Activated T-cell treated with anti-CD3 and anti-CD28 coated beads for 24 hours (primary cell): ENCODE data around the gene MAPK6.

ENCODE experiments used
- DNase-seq: peaks from one replicate; pipeline ENCODE4 v3.0.0-alpha.2; 2020; ENCODE audit warnings: low read depth

Gene MAPK6

DNA sequence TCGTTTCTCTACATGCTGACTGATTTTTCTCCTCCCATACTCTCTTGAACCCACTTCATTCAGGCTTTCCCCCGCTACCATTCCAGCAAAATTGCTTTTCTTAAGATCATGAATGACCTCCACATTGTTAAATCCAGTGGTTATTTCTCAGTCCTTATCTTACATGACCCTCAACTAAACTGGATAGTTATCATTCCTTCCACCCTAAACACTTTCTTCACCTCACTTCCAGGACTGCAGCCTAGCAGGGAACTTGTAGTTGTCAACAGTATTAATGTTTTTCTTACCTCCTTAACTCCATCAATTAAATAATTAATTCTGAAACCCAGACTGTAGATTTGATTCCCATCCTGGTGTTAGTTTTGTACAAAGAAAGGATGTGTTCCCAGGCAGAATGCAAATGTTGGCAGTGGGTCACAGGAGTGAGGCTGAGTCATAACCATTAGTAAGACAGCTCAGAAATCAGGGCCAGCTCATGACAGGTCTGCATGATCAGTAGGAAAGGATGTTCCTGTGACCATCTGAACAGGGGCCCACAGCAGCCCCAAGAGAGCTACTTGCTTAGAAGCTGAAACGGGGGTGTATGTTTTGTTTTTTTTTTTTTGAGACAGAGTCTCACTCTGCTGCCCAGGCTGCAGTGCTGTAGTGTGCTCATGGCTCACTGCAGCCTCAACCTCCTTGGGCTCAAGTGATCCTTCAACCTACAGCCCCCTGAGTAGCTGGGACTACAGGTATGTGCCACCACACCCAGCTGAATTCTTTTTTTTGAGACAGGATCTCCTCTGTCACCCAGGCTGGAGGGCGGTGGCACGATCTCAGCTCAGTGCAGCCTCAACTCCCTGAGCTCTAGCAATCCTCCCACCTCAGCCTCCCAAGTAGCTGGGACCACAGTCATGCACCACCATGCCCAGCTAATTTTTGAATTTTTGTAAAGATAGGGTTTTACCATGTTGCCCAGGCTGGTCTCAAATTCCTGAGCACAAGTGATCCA, 84.5 kb downstream of the MAPK6 start:
- no peak for DNase-seq

DNA sequence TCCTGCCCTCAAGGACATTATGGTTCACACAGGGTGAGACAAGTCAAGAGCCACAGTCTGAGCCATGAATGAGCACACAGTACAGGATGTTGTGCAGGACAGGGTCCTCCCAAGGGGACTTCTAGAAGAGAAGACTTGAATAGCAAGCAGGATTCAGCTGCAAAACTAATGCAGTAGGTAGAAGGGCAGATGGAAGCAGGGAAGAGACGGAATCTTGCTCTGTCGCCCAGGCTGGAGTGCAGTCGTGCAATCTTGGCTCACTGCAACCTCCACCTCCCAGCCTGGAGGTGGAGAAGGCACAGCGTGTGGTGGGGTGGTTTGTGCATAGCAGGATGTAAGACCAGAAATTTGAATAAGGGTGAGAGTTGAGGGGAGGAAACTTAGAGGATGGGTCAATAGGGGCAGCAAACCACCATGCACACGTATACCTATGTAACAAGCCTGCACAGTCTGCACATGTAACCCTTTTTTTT, 85.5 kb downstream of the MAPK6 start:
- DNase-seq = no peak

DNA sequence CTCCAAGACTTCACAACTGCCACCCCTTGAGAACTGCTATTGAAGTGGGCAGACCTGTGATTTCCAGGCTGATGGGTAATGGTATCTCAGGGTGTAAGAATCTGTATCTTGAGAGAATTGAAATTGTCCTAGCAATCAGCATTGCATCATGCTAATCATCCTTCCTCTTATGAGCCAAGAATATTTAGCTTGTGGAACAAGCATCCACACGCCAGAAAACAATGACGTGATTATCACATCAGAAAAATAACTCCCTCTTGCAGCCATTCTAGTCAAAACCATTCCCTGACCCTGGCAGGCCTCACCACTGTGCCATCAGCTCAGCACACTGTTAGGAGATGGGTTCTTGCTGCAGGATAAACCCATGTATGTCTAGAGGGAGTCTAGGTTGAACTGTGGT, 86.8 kb downstream of the MAPK6 start:
- no peak for DNase-seq

DNA sequence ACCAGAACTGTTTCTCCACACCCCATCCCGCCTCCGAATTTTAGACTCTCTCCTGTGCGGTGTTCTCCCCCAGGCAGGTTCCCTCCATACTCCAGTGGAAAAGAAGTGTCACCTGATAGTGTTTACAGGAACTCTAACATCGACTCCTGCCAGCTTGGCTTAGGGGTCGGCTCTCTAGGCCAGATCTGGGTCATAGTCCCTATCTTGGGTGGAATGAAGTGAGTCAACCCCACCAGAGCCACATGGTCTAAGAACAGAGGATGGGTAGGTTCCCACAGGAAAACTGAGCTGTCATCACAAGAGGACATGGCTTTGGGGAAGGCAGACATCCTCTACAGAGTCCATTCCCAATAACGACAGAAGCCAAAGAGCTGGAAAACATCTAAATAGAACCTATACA, 87.6 kb downstream of the MAPK6 start:
- no peak for DNase-seq

DNA sequence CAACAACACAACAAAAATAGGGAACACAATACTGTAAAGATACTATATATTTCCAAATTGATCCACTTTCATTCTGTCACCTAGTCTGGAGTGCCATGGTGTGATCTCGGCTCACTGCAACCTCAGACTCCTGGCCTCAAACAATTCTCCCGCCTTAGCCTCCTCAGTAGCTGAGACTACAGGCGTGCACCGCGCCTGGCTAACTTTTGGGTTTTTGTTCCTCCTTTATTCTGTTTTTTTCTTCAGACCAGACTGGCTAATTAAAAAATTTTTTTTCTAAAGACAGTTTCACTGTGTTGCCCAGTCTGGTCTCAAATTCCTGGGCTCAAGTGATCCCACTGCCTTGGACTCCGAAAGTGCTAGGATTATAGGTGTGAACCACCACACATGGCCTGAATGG, 88.2 kb downstream of the MAPK6 start:
- DNase-seq = no peak

DNA sequence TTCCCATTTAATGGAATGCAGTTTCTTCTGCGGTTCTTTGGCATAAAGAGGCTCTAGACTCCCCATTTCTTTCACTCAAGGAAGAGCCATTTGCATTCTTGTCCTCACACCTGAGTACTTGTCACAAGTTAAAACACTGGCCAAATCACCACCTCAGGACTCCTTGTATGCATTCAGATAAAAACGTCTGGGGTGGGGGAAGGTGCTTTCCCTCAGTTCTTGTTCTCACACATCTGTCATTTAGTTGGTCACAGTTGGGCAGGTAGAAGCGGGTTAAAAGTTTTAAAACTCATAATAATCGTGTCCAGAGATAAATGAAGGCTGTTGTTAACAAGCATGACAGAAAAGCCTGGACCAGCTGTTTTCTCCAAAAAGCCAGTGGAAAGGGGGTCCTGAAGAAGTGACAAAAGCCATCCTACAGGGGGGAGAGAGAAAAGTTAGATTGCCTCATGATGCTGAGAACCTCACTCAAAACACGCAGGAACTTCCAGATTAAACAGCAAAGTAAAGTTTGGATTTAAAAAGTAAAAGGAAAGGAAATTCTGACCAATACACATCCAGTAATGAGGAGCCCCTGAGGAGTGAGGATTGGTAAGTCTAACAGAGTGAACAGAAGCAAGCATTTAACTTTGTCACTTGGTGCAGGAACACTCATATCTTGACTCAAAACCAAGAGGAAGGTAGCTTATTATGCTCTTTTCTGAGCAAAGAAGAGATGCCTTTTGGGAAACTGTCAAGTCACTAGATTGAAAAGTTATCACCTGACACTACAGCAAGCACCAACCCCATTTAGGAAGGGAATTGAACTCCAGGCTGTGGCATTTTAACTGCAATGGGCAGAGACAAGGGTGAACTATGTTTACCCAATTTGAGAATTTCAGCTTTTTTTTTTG, 90.8 kb downstream of the MAPK6 start:
- no peak for DNase-seq

DNA sequence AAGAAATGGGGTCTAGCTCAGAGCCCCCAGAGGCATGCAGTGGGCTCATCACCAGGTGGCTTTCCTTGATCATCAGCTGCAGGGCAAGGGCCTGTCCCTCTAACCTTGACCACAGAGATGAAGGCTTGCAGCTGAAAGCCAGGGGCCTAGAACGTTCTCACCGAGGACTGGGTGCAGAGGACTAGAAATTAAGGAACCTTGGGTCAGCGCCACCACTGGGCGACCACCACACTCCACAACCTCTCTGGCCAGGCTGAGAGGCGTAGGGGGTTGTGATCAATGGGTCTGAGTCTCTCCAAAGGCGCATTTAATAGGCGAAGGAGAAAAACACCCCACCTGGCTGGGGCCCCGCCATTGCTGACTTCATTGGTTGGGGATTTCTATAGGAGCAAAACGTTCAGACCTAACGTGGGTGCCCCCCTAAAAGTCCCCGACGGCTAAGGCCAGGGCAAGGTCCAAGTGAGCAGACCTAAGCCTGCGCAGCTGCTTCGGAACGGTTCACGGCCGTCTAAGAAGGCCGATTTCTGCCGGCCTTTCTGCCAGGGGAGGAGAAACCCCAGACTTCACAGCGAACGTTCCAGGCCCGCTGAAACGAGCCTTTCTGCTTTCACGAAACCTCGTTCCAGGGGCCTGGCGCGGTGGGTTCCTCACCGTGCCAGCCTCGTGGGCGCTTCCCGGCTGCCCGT, 92.6 kb downstream of the MAPK6 start:
- DNase-seq = no peak

DNA sequence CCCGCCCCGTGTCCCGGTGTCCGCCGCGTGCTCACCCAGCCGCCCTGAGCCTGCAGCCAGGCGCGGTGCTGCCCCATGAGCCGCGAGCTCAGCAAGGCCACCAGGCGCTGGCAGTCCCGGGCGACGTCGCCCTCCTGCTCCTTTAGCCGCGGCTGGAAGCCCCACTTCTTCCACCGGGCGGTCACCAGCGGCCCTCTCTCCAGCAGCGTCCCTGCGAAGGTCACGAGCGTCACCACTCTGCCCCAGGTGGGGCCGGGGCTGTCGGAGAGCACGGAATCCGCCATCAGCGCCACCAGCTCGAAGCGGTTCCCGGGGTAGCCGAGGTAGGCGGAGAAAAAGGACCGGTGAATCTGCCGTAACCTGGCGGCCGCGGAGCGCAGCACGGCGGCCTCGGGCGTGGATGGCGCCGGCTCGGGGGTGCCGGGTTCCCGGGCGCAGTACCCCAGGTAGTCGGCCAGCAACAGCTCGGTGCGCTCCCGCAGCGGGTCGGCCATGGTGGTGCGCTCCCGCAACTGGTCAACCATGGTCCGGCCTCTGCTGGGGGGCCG, 93.3 kb downstream of the MAPK6 start:
- peak; percentile 23 for DNase-seq

DNA sequence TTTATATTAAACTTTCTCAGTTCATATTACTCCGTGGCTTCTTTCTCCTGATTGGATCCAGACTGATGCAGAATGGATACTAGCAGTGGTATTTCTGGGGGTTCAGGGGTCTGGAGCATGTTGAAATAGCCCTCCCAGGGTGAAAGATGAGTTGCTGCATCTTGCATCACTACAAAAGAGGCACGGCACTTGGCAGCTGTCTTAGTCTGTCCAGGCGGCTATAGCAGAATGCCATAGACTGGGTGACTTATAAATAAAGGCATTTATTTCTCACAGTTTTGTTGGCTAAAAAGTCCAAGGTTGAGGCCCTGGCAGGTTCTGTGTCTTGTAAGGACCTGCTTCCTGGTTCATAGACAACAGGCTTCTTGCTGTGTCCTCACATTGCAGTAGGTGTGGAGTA, 94.2 kb downstream of the MAPK6 start:
- no peak for DNase-seq

DNA sequence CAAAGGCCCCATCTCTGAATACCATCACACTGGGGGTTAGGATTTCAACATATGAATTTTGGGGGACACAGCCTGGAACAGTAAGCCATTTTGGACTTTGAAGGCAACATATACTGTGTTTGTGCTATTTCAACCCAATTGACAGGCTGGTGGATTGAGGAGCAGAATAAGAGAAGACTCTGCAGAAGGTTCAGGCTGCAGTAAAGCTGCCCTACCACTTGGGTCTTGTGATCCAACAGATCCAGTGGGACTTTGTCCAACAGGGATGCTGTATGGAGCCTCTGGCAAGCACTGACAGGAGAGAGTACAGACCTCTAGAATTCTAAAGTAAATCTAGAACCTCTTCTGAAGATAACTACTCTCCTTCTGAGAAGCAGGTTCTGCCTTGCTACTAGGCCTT, 94.7 kb downstream of the MAPK6 start:
- no peak for DNase-seq

DNA sequence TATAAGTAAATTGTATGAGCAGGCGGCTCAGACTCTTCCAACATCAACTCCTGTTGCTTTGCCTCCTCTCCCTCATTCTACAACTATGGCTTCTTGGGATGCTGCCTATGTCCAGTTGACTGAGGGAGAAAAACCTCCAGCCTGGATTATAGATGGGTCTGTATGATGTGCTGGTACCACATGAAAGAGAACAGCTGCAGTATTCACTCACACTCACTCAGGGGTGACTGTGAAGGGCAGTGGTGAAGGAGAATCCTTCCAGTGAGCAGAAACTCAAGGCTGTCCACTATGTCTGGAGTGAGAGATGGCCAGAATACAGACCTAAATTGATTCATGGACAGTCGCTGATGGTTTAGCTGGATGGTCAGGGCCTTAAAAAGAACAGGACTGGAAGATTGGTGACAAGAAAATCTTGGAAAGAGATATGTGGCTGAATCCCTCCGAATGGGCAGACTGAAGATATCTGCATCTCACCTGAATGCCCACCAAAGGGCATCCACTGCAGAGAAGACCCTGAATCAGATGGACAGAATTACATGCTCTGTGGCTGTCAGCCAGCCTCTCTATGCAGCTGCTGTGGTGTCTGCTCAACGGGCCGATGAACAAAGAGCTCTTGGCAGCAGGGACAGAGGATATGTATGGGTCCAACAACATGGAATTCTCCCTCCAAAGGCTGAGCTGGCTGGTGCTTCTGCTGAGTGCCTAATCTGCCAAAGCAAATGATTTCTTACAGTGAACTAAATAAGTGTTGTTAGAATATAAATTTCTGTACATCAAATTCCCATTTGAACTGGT, 95.4 kb downstream of the MAPK6 start:
- no peak for DNase-seq

DNA sequence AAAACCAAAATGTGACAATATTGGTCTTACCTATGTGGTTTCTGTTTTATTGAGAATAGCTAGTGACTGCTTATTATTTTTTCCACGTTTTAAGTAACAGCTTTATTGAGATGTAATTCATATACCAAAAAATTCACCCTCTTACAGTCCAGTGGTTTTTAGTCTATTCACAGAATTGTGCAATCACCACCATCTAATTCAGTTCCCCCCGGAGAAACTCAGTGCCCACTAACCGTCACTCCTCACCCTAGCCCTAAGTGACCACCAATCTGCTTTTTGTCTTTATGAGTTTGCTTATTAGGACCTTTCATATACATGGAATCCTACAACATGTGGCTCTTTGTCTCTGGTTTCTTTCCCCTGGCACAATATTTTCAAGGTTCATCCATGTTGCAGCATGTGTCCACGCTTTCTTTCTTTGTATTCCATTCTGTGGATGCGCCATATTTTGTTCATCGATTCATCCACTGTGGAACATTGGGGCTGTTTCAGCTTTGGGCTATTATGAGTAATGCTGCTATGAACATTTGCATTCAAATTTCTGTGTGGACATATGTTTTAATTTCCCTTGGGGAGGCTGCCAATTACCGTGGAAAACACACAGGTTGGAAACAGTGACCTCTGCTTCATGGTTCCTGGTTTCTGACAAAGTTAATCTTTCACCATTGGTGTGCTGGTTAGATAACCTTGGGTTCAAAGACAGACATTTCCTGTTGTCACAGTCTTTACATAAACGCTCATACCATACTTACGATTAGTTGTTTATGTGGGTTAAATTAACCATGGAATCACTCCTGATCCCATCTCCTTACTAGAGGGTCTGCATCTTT, 96.8 kb downstream of the MAPK6 start:
- DNase-seq = no peak
